HepG2 (cell line): ENCODE measurements around the gene RNF208. TPM values are rescaled to one million over a fixed set of nuclear protein-coding genes. Genes with fewer than 3 reads are reported as not detected.
A peak's percentile ranks its signal among the peaks of the same experiment; 100 is the strongest.

Experiments used
- FOXK2 ChIP-seq: fragments of 450-650 bp; IDR thresholded peaks from 2 replicates; pipeline ENCODE4 v1.6.1; 2016
- HNF4G ChIP-seq, 2 experiments: sonication (generic) in 1 of 2; formaldehyde crosslinking in 1 of 2; IDR thresholded peaks; 2 replicates each; pipeline versions ENCODE4 v1.4.0 to v1.6.1; 2011 to 2020; ENCODE audit warnings: borderline replicate concordance in 2 of 2, low read depth in 2 of 2, mild to moderate bottlenecking in 2 of 2, low read length in 1 of 2, missing genetic modification reagents in 1 of 2, moderate library complexity in 1 of 2
- HOXA5 ChIP-seq: sonication (generic); formaldehyde crosslinking; IDR thresholded peaks from 2 replicates; pipeline ENCODE4 v1.4.0; 2020; ENCODE audit warnings: missing genetic modification reagents
- JUND ChIP-seq: sonication (generic); formaldehyde crosslinking; IDR thresholded peaks from 2 replicates; pipeline ENCODE4 v1.8.0; 2022; ENCODE audit warnings: mild to moderate bottlenecking, missing genetic modification reagents
- KLF16 ChIP-seq, 2 experiments: sonication (generic) in 1 of 2; formaldehyde crosslinking in 1 of 2; IDR thresholded peaks; 2 replicates each; pipeline versions ENCODE4 v1.6.1 to v1.8.0; 2016 to 2023; ENCODE audit warnings: missing genetic modification reagents in 2 of 2, missing compliant biosample characterization in 1 of 2
- MTF1 ChIP-seq: sonication (generic); formaldehyde crosslinking; IDR thresholded peaks from 2 replicates; pipeline ENCODE4 v1.5.0; 2020; ENCODE audit warnings: missing genetic modification reagents
- PBX3 ChIP-seq: sonication (generic); formaldehyde crosslinking; IDR thresholded peaks from 2 replicates; pipeline ENCODE4 v1.8.1; 2023; ENCODE audit warnings: missing genetic modification reagents, inconsistent platforms, borderline replicate concordance
- PHF21A ChIP-seq: sonication (generic); formaldehyde crosslinking; IDR thresholded peaks from 2 replicates; pipeline ENCODE4 v1.5.0; 2020; ENCODE audit warnings: mild to moderate bottlenecking, missing genetic modification reagents
- PTBP1 ChIP-seq: fragments of 200-400 bp; formaldehyde crosslinking; IDR thresholded peaks from 2 replicates; pipeline ENCODE4 v1.6.1; 2018; ENCODE audit warnings: low read length, low read depth; ENCODE audit not compliant: poor library complexity, severe bottlenecking
- RBFOX2 ChIP-seq: fragments of 200-400 bp; formaldehyde crosslinking; IDR thresholded peaks from 2 replicates; pipeline ENCODE4 v1.6.1; 2017; ENCODE audit warnings: low read depth, mild to moderate bottlenecking, low read length
- RBM22 ChIP-seq: fragments of 200-400 bp; formaldehyde crosslinking; optimal IDR thresholded peaks from 2 replicates; pipeline ENCODE3; 2017; ENCODE audit warnings: mild to moderate bottlenecking, low read length, moderate library complexity
- SIN3A ChIP-seq: IDR thresholded peaks from 2 replicates; pipeline ENCODE4 v1.6.1; 2011; ENCODE audit warnings: low read depth, mild to moderate bottlenecking, control low read depth, low read length, borderline replicate concordance
- TGIF2 ChIP-seq: IDR thresholded peaks from 2 replicates; pipeline ENCODE4 v1.6.1; 2016; ENCODE audit warnings: control low read depth, missing compliant biosample characterization
- ZNF383 ChIP-seq: sonication (generic); formaldehyde crosslinking; IDR thresholded peaks from 2 replicates; pipeline ENCODE4 v1.4.0; 2020; ENCODE audit warnings: missing genetic modification reagents, mild to moderate bottlenecking, borderline replicate concordance
- ZNF441 ChIP-seq: sonication (generic); formaldehyde crosslinking; IDR thresholded peaks from 2 replicates; pipeline ENCODE4 v1.7.0; 2021; ENCODE audit warnings: missing genetic modification reagents, borderline replicate concordance
- ZNF549 ChIP-seq: sonication (generic); formaldehyde crosslinking; IDR thresholded peaks from 2 replicates; pipeline ENCODE4 v1.5.0; 2020; ENCODE audit warnings: missing genetic modification reagents
- ZNF619 ChIP-seq: sonication (generic); formaldehyde crosslinking; IDR thresholded peaks from 2 replicates; pipeline ENCODE4 v1.4.0; 2020; ENCODE audit warnings: mild to moderate bottlenecking, missing genetic modification reagents
- ZNF7 ChIP-seq: IDR thresholded peaks from 2 replicates; pipeline ENCODE4 v1.6.1; 2016; ENCODE audit warnings: missing biosample characterization, missing genetic modification reagents
- polyA plus RNA-seq, 8 experiments: library from polyadenylated mRNA; depleted of rRNA in 3 of 8; stranded (reverse) in 7 of 8; unstranded in 1 of 8; fragments of >200 nt; fragmentation: Illumina TruSeq in 4 of 8; extraction: Trizol in 4 of 8; gene quantifications; 2 replicates each; pipeline versions ENCODE4 v1.2.1 to v1.2.3, GENCODE V29; 2011 to 2016; ENCODE audit warnings: low read depth in 4 of 8, missing spikeins in 1 of 8, mixed read lengths in 1 of 8; ENCODE audit not compliant: insufficient read depth in 1 of 8
- total RNA-seq, 5 experiments: library from RNA; depleted of rRNA; stranded (reverse); fragments of >200 nt; fragmentation: Illumina TruSeq; extraction: Trizol; gene quantifications; 2 replicates each; pipeline ENCODE4 v1.2.3, GENCODE V29; 2016; ENCODE audit warnings: low read depth in 1 of 5
- TF ChIP-seq, protein P1 (sequence below): sonication (generic); formaldehyde crosslinking; IDR thresholded peaks from 2 replicates; pipeline ENCODE4 v1.8.1; 2022; ENCODE audit warnings: mild to moderate bottlenecking, missing genetic modification reagents
- TF ChIP-seq, protein P2 (sequence below): sonication (generic); formaldehyde crosslinking; IDR thresholded peaks from 2 replicates; pipeline ENCODE4 v1.5.0; 2020; ENCODE audit warnings: missing genetic modification reagents
- TF ChIP-seq, protein P3 (sequence below): sonication (generic); formaldehyde crosslinking; IDR thresholded peaks from 2 replicates; pipeline ENCODE4 v1.9.0; 2021; ENCODE audit warnings: missing genetic modification reagents, borderline replicate concordance
- TF ChIP-seq, protein P4 (sequence below): sonication (generic); formaldehyde crosslinking; IDR thresholded peaks from 2 replicates; pipeline ENCODE4 v1.5.0; 2020; ENCODE audit warnings: mild to moderate bottlenecking, missing genetic modification reagents

The RNF208 gene
- total and polyA plus RNA-seq, 2 of the 13 experiments (the other 11 are each of a cell fraction or from before 2014, with no cell fraction given), result 1.6 to 2.1 TPM

GRCh38 chr9:137205126-137206069 is 16.6 kb downstream of the RNF208 start, which contains the start of the genes NDOR1 and TMEM203 (continued):
- TF ChIP-seq PBX3 (CRISPR knock-in tag), result no peak
- TF ChIP-seq, protein P1, sequence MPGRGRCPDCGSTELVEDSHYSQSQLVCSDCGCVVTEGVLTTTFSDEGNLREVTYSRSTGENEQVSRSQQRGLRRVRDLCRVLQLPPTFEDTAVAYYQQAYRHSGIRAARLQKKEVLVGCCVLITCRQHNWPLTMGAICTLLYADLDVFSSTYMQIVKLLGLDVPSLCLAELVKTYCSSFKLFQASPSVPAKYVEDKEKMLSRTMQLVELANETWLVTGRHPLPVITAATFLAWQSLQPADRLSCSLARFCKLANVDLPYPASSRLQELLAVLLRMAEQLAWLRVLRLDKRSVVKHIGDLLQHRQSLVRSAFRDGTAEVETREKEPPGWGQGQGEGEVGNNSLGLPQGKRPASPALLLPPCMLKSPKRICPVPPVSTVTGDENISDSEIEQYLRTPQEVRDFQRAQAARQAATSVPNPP (CRISPR knock-in tag), result no peak
- no peak for TF ChIP-seq MTF1 (CRISPR knock-in tag)
- TF ChIP-seq, protein P2, sequence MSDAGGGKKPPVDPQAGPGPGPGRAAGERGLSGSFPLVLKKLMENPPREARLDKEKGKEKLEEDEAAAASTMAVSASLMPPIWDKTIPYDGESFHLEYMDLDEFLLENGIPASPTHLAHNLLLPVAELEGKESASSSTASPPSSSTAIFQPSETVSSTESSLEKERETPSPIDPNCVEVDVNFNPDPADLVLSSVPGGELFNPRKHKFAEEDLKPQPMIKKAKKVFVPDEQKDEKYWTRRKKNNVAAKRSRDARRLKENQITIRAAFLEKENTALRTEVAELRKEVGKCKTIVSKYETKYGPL (CRISPR knock-in tag), result no peak; the same call in 1 of the 2 replicates
- no peak for TF ChIP-seq ZNF383
- peak; percentile 83; the same call in 1 of the 2 replicates for TF ChIP-seq SIN3A
- TF ChIP-seq KLF16 (CRISPR knock-in tag; IDR thresholded peaks at IDR 0.05), result peak in 1 of 2 experiments; percentile 81; a peak in 2 of 4 replicates
- TF ChIP-seq HOXA5 (CRISPR knock-in tag), result peak; percentile 73; the same call in 1 of the 2 replicates
- peak; percentile 96 for TF ChIP-seq RBFOX2
- peak; percentile 83 for TF ChIP-seq TGIF2
- TF ChIP-seq ZNF619 (CRISPR knock-in tag), result no peak
- no peak for TF ChIP-seq JUND (CRISPR knock-in tag)
- TF ChIP-seq, protein P3, sequence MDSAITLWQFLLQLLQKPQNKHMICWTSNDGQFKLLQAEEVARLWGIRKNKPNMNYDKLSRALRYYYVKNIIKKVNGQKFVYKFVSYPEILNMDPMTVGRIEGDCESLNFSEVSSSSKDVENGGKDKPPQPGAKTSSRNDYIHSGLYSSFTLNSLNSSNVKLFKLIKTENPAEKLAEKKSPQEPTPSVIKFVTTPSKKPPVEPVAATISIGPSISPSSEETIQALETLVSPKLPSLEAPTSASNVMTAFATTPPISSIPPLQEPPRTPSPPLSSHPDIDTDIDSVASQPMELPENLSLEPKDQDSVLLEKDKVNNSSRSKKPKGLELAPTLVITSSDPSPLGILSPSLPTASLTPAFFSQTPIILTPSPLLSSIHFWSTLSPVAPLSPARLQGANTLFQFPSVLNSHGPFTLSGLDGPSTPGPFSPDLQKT (CRISPR knock-in tag), result peak; percentile 45; the same call in 1 of the 2 replicates
- no peak for TF ChIP-seq ZNF7 (CRISPR knock-in tag)
- TF ChIP-seq ZNF549 (CRISPR knock-in tag), result no peak
- TF ChIP-seq, protein P4, sequence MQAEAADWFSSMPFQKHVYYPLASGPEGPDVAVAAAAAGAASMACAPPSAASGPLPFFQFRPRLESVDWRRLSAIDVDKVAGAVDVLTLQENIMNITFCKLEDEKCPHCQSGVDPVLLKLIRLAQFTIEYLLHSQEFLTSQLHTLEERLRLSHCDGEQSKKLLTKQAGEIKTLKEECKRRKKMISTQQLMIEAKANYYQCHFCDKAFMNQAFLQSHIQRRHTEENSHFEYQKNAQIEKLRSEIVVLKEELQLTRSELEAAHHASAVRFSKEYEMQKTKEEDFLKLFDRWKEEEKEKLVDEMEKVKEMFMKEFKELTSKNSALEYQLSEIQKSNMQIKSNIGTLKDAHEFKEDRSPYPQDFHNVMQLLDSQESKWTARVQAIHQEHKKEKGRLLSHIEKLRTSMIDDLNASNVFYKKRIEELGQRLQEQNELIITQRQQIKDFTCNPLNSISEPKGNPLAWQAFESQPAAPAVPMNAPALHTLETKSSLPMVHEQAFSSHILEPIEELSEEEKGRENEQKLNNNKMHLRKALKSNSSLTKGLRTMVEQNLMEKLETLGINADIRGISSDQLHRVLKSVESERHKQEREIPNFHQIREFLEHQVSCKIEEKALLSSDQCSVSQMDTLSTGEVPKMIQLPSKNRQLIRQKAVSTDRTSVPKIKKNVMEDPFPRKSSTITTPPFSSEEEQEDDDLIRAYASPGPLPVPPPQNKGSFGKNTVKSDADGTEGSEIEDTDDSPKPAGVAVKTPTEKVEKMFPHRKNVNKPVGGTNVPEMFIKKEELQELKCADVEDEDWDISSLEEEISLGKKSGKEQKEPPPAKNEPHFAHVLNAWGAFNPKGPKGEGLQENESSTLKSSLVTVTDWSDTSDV, result no peak
- no peak for TF ChIP-seq RBM22
- TF ChIP-seq PTBP1, result no peak
- TF ChIP-seq HNF4G (IDR thresholded peaks at IDR 0.05; ENCODE audit: borderline replicate concordance, low read depth, low read length), result peak; percentile 50; the same call in 1 of the 2 replicates
- 0 out of 2 replicates have a peak, but pooled peaks have one; percentile 29 for TF ChIP-seq HNF4G (CRISPR knock-in tag; IDR thresholded peaks at IDR 0.05; ENCODE audit: borderline replicate concordance, low read depth)
- 0 out of 2 replicates have a peak, but pooled peaks have one; percentile 33 for TF ChIP-seq ZNF441
- no peak for TF ChIP-seq PHF21A (CRISPR knock-in tag)
- TF ChIP-seq FOXK2, result no peak
